Measurements from ENCODE around the gene PIP5K1B.

DNA sequence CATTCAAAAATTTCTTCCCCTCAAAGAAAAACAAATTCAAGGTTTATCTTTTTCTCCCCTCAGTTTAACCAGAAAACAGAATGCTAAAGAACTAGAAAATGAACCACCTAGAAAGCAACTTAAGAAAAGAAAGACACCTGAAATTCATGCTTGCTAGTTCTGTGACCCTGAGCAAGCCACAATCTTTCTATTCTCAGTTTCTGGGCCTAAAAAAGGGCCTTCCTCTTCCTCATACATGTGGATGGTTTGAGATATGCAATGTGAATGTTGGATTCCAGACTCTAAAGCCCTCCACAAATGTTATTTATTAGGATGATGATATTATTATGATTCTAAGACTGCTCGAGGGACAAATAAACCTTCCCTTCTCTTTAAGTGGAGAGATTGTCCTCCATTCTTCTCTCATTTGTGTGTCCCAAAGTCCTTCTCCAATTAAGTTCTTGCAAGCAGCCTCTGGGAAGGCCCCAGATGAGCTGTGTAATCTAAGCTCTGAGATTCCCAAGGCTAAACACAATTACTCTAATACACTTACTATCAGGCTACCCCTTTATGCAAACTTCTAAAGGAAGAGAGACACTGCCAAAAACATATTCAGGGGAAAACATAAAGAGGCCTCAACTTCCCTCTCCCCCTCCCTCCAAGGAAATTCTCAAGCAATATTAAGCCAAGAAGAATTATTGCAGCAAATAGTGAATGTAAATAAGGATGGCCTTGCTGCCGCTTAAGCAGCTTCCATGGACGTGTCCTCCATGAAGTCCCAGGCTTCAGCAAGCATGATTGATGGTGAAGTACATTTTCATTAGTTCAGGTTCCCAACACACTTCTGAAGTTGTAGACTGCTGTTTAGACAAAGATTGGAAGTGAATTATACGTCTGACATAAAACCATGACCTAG is 228.6 kb downstream of the PIP5K1B start:
- TF ChIP-seq, protein P1, sequence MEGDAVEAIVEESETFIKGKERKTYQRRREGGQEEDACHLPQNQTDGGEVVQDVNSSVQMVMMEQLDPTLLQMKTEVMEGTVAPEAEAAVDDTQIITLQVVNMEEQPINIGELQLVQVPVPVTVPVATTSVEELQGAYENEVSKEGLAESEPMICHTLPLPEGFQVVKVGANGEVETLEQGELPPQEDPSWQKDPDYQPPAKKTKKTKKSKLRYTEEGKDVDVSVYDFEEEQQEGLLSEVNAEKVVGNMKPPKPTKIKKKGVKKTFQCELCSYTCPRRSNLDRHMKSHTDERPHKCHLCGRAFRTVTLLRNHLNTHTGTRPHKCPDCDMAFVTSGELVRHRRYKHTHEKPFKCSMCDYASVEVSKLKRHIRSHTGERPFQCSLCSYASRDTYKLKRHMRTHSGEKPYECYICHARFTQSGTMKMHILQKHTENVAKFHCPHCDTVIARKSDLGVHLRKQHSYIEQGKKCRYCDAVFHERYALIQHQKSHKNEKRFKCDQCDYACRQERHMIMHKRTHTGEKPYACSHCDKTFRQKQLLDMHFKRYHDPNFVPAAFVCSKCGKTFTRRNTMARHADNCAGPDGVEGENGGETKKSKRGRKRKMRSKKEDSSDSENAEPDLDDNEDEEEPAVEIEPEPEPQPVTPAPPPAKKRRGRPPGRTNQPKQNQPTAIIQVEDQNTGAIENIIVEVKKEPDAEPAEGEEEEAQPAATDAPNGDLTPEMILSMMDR (IDR thresholded peaks at IDR 0.05) = no peak
- TF ChIP-seq, protein P2, sequence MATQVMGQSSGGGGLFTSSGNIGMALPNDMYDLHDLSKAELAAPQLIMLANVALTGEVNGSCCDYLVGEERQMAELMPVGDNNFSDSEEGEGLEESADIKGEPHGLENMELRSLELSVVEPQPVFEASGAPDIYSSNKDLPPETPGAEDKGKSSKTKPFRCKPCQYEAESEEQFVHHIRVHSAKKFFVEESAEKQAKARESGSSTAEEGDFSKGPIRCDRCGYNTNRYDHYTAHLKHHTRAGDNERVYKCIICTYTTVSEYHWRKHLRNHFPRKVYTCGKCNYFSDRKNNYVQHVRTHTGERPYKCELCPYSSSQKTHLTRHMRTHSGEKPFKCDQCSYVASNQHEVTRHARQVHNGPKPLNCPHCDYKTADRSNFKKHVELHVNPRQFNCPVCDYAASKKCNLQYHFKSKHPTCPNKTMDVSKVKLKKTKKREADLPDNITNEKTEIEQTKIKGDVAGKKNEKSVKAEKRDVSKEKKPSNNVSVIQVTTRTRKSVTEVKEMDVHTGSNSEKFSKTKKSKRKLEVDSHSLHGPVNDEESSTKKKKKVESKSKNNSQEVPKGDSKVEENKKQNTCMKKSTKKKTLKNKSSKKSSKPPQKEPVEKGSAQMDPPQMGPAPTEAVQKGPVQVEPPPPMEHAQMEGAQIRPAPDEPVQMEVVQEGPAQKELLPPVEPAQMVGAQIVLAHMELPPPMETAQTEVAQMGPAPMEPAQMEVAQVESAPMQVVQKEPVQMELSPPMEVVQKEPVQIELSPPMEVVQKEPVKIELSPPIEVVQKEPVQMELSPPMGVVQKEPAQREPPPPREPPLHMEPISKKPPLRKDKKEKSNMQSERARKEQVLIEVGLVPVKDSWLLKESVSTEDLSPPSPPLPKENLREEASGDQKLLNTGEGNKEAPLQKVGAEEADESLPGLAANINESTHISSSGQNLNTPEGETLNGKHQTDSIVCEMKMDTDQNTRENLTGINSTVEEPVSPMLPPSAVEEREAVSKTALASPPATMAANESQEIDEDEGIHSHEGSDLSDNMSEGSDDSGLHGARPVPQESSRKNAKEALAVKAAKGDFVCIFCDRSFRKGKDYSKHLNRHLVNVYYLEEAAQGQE (IDR thresholded peaks at IDR 0.05; ENCODE audit: insufficient read depth in 1 of 2, low read depth in 2 of 2, low read length in 1 of 2) = no peak
- TF ChIP-seq POLR2AphosphoS5 (IDR thresholded peaks at IDR 0.05; ENCODE audit: low read depth, low read length) = no peak
